ENCODE results near the gene NMRK2. TPM values are rescaled to one million over a fixed set of nuclear protein-coding genes. Genes with fewer than 3 reads are reported as not detected.
"Not testable (repeated sequence)": the region's sequence is repeated elsewhere in the genome, so short reads cannot be mapped to it uniquely, and the experiment has no call there.

NMRK2 gene
- total RNA-seq, 1 donor, result not detected

- no peak for DNase-seq (ENCODE audit: low read depth)
- H3K4me3 ChIP-seq (ENCODE audit: low read depth, low read length), result no peak overlapping the region
- no peak for TF ChIP-seq CTCF (IDR thresholded peaks at IDR 0.05; ENCODE audit: insufficient read depth, low read length)
These were observed 26.9 kb downstream of the NMRK2 start for GRCh38 chr19:3959766-3960131.

DNA sequence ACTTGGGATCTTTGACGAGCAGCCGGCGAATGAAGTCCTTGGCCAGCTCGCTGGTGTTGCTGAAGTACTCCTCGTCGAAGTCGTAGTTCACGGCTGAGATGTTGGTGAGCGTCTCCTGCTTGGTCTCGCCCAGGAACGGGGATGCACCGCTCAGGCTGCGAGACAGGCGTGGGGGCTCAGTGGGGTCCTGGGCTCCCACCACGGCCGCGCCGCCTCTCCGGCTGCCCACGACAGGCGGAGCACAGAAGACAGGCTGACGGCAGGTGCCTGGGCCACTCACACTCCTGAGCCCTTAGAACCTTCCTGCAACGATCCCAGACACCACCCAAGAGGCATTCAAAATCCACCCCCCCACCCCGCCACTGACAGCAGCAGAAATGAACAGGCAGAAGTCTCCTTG, 28.1 kb downstream of the NMRK2 start:
- no peak overlapping the region for H3K4me3 ChIP-seq (ENCODE audit: low read depth, low read length)
- DNase-seq (ENCODE audit: low read depth), result no peak
- no peak for TF ChIP-seq CTCF (IDR thresholded peaks at IDR 0.05; ENCODE audit: insufficient read depth, low read length)

GRCh38 chr19:3963458-3964255, 30.8 kb downstream of the NMRK2 start:
- no peak for DNase-seq (ENCODE audit: low read depth)
- no peak overlapping the region for H3K4me3 ChIP-seq (ENCODE audit: low read depth, low read length)

DNA sequence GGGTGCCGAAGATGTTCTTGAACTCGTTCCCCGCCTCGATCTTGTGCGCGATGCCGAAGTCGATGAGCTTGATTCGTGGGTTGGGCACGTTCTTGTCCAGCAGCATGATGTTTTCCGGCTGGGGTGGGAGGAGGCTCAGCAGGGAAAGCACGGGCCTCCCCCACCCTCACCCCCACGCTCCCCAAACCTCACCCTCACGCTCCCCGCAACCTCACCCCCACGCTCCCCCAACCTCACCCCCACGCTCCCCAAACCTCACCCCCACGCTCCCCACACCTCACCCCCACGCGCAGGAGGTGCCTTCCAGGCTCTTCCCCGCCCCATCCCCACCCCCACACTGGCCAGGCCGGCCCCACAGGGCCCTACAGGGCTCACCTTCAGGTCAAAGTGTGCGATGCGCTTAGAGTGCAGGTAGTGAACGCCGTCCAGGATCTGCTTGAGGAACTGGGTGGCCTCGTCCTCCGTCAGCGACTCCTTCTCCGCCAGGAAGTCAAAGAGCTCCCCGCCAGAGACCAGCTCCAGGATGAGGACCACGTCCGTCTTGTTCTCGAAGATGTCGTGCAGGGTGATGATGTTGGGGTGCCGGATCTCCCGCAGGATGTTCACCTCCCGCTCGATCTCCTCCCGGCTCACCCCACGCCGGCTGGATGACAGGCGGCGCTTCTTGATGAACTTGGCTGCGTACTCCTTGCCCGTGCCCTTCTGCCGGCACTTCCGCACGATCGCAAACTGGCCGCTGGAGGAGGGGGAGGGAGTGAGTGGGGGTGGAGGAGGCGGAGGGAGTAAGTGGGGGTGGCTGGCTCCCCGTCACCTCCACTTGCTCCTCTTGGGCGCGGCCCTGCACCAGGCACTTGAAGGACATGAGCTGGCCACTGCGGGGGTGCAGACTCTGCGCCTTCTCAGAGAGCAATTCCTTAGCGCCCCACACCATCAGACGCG, 31.7 kb downstream of the NMRK2 start:
- no peak for TF ChIP-seq CTCF (IDR thresholded peaks at IDR 0.05; ENCODE audit: insufficient read depth, low read length)
- no peak overlapping the region for H3K4me3 ChIP-seq (ENCODE audit: low read depth, low read length)
- DNase-seq (ENCODE audit: low read depth), result no peak

More at GRCh38 chr19:3963458-3964255, 30.8 kb downstream of the NMRK2 start:
- no peak for TF ChIP-seq CTCF (IDR thresholded peaks at IDR 0.05; ENCODE audit: insufficient read depth, low read length)

- TF ChIP-seq CTCF (IDR thresholded peaks at IDR 0.05; ENCODE audit: insufficient read depth, low read length), result no peak
- no peak overlapping the region for H3K4me3 ChIP-seq (ENCODE audit: low read depth, low read length)
- no peak for DNase-seq (ENCODE audit: low read depth)
These were observed 33.5 kb downstream of the NMRK2 start for GRCh38 chr19:3966051-3967017.

- DNase-seq (ENCODE audit: low read depth); H3K4me3 ChIP-seq (ENCODE audit: low read depth, low read length): not testable (repeated sequence)
These were observed 35.1 kb downstream of the NMRK2 start for GRCh38 chr19:3967983-3968382.

Data from fibroblast of the aortic adventitia (primary cell).